HL-60 (cell line): ENCODE measurements around the gene TPO.

Experiments used
- CTCF ChIP-seq: IDR thresholded peaks from one replicate; pipeline ENCODE4 v1.5.1; 2011; ENCODE audit warnings: low read length, control low read depth, inconsistent platforms; ENCODE audit not compliant: insufficient read depth
- GABPA ChIP-seq: IDR thresholded peaks from 2 replicates; pipeline ENCODE4 v1.6.1; 2012; ENCODE audit warnings: low read depth
- POLR2AphosphoS5 ChIP-seq: IDR thresholded peaks from 2 replicates; pipeline ENCODE4 v1.6.1; 2012; ENCODE audit warnings: low read depth
- REST ChIP-seq: IDR thresholded peaks from 2 replicates; pipeline ENCODE4 v1.6.1; 2012; ENCODE audit warnings: low read depth; ENCODE audit not compliant: insufficient replicate concordance
- SPI1 ChIP-seq: IDR thresholded peaks from 2 replicates; pipeline ENCODE4 v1.6.1; 2012; ENCODE audit warnings: low read depth, mild to moderate bottlenecking, borderline replicate concordance

- no peak for TF ChIP-seq REST
- TF ChIP-seq POLR2AphosphoS5 = no peak
- no peak for TF ChIP-seq CTCF
- no peak for TF ChIP-seq GABPA
- no peak for TF ChIP-seq SPI1
These were observed 164.6 kb downstream of the TPO start for GRCh38 chr2:1577846-1578245.
